Hepatocyte (in vitro differentiated cells): ENCODE results near the gene SRGN.

Experiments used
- EZH2 ChIP-seq: fragments of 200-600 bp; sonication (generic); IDR thresholded peaks from 2 replicates; pipeline ENCODE4 v1.6.1; 2016; ENCODE audit warnings: antibody characterized with exemption, mild to moderate bottlenecking, borderline replicate concordance
- TF ChIP-seq, protein P1 (sequence below): fragments of 200-600 bp; sonication (generic); IDR thresholded peaks from 2 replicates; pipeline ENCODE4 v1.5.1; 2016; ENCODE audit warnings: antibody characterized with exemption, mild to moderate bottlenecking; ENCODE audit not compliant: poor library complexity

DNA sequence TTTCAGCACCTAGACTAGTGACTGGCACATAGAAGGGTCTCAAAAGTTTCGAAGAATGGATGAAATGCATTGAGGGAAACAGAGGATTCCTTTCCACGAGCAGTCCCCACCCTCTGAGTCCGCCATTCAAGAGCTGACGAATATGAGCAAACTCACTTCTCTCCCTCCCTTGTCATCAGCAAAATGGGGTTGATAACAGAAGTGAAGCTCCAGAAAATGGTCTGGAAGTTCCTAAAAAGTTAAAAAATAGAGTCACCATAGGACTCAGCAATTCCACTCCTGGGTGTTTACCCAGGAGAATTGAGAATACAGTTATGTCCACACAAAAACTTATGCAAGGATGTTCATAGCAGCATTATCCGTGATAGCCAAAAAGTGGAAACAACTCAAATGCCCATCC is 25.0 kb upstream of the SRGN start:
- TF ChIP-seq, protein P1, sequence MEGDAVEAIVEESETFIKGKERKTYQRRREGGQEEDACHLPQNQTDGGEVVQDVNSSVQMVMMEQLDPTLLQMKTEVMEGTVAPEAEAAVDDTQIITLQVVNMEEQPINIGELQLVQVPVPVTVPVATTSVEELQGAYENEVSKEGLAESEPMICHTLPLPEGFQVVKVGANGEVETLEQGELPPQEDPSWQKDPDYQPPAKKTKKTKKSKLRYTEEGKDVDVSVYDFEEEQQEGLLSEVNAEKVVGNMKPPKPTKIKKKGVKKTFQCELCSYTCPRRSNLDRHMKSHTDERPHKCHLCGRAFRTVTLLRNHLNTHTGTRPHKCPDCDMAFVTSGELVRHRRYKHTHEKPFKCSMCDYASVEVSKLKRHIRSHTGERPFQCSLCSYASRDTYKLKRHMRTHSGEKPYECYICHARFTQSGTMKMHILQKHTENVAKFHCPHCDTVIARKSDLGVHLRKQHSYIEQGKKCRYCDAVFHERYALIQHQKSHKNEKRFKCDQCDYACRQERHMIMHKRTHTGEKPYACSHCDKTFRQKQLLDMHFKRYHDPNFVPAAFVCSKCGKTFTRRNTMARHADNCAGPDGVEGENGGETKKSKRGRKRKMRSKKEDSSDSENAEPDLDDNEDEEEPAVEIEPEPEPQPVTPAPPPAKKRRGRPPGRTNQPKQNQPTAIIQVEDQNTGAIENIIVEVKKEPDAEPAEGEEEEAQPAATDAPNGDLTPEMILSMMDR = no peak
- TF ChIP-seq EZH2 = no peak
